Measurements from ENCODE around the gene SPTLC3. TPM values are rescaled to one million over a fixed set of nuclear protein-coding genes. Genes with fewer than 3 reads are reported as not detected.

The SPTLC3 gene
- total and polyA plus RNA-seq, 2 of the 13 experiments (the other 11 are each of a cell fraction or from before 2014, with no cell fraction given), result 20.5 to 95.6 TPM

DNA sequence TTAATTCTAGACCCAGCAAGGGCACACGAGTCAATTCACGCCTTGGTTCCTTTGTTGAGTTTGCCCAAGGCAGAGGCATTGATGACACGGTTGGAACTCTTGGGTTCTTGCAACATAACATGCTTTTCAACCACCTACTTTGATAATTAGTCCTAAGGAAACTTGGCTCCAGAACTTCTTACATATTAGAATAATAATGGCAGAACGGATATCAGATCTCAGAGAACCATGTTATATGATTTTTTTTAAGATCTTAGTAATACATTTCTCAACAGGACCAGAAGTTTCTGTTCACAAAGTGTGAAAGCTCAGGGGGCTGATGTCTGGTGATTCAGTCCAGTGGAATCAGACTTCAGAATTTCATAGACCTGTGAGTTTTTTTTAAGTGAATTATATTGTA lies 19.2 kb downstream of the SPTLC3 start:
- WGBS (ENCODE audit: low lambda C conversion rate), result 95% methylated on average over 4 of the region's 4 CpGs
- POLR2A ChIA-PET, result interaction anchor here (3.2 kb wide), 1 partner anchor 7 kb away, joined by 9 read pairs; no protein-coding TSS in a partner anchor
- no peak overlapping the region for H2AFZ ChIP-seq (ENCODE audit: low read length)
- H3K9me3 ChIP-seq (ENCODE audit: low read length), result no peaks in the 10 kb centered on the region
- in situ Hi-C loops (cut with HindIII; ENCODE audit: extremely low pct_ligation_motif_present, low pct_unique_long_range_greater_than_20kb), result no loop called here
- ATAC-seq (no peak), DNase-seq (ENCODE audit: low spot score) (no peak), FAIRE-seq (no peak)
- no peak overlapping the region for H3K4me2 ChIP-seq (ENCODE audit: low read depth, low read length)
- no peak overlapping the region for H3K9ac ChIP-seq (ENCODE audit: insufficient read depth, low read depth, low read length)
- H3K4me1 ChIP-seq (ENCODE audit: insufficient read depth, low read length), result peaks cover 11% of the 10 kb centered on the region
- H3K27me3 ChIP-seq (ENCODE audit: control insufficient read depth in 1 of 2, insufficient read depth in 2 of 2, low read length in 2 of 2), result no peaks in the 10 kb centered on the region
- no peak overlapping the region for H3K27ac ChIP-seq (ENCODE audit: extremely low read length, insufficient read depth, low read length)
- no peaks in the 10 kb centered on the region for H3K79me2 ChIP-seq (ENCODE audit: insufficient read depth, low read length)
- CTCF ChIA-PET (ENCODE audit: low intra/inter-chr PET ratio, low total read pairs), result no interaction called here
- H3K4me3 ChIP-seq (replicated peaks in 1 of 3; ENCODE audit: insufficient read depth in 1 of 3, low read depth in 2 of 3, low read length in 3 of 3), result no peak overlapping the region
- no TSS peak for BruUV-seq (replicated peaks)
- H4K20me1 ChIP-seq (ENCODE audit: insufficient read depth, low read length), result no peaks in the 10 kb centered on the region
- peaks cover 13 to 69% of the 10 kb centered on the region in 2 experiments for H3K36me3 ChIP-seq (replicated peaks in 1 of 2; ENCODE audit: control insufficient read depth in 1 of 2, insufficient read depth in 2 of 2, low read length in 2 of 2)
- TF ChIP-seq ZNF230 (CRISPR knock-in tag; IDR thresholded peaks at IDR 0.05), result no peak
- TF ChIP-seq PITX1 (CRISPR knock-in tag; IDR thresholded peaks at IDR 0.05), result no peak
- TF ChIP-seq, protein P1, sequence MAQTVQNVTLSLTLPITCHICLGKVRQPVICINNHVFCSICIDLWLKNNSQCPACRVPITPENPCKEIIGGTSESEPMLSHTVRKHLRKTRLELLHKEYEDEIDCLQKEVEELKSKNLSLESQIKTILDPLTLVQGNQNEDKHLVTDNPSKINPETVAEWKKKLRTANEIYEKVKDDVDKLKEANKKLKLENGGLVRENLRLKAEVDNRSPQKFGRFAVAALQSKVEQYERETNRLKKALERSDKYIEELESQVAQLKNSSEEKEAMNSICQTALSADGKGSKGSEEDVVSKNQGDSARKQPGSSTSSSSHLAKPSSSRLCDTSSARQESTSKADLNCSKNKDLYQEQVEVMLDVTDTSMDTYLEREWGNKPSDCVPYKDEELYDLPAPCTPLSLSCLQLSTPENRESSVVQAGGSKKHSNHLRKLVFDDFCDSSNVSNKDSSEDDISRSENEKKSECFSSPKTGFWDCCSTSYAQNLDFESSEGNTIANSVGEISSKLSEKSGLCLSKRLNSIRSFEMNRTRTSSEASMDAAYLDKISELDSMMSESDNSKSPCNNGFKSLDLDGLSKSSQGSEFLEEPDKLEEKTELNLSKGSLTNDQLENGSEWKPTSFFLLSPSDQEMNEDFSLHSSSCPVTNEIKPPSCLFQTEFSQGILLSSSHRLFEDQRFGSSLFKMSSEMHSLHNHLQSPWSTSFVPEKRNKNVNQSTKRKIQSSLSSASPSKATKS (CRISPR knock-in tag; IDR thresholded peaks at IDR 0.05), result no peak
- TF ChIP-seq ZNF850 (CRISPR knock-in tag; conservative IDR thresholded peaks at IDR 0.05), result no peak
- intact Hi-C loops (cut with micrococcal nuclease; ENCODE audit: unreplicated experiment), result no loop called here

DNA sequence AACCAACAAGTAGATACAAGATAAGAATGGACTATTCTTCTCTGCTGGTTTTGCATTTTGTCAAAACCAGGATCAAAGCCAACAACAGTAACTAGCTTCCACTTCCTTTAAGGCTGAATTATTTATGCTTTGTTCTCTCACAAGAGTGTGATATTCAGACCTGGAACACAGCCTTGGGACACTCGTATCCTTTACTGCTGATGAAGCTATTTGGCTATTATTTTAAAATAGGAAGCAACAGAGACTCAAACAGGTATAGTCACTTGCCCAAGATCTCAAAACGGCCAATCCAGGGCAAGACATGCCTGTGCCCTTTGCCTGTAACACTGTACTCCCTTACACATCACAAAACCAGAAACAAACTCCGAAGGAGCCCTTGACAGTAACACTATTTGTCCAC lies 19.9 kb downstream of the SPTLC3 start:
- Histone ChIP-seq H3K4me2 (ENCODE audit: low read depth, low read length) (no peak overlapping the region), H3K27ac (ENCODE audit: extremely low read length, insufficient read depth, low read length) (no peak overlapping the region), H2AFZ (ENCODE audit: low read length) (no peak overlapping the region), H3K27me3 (ENCODE audit: control insufficient read depth in 1 of 2, insufficient read depth in 2 of 2, low read length in 2 of 2) (no peaks in the 10 kb centered on the region), H3K4me1 (ENCODE audit: insufficient read depth, low read length) (peaks cover 11% of the 10 kb centered on the region), H4K20me1 (ENCODE audit: insufficient read depth, low read length) (no peaks in the 10 kb centered on the region), H3K9me3 (ENCODE audit: low read length) (no peaks in the 10 kb centered on the region), H3K4me3 (replicated peaks in 1 of 3; ENCODE audit: insufficient read depth in 1 of 3, low read depth in 2 of 3, low read length in 3 of 3) (no peak overlapping the region), H3K36me3 (replicated peaks in 1 of 2; ENCODE audit: control insufficient read depth in 1 of 2, insufficient read depth in 2 of 2, low read length in 2 of 2) (peaks cover 13 to 66% of the 10 kb centered on the region in 2 experiments), H3K79me2 (ENCODE audit: insufficient read depth, low read length) (no peaks in the 10 kb centered on the region), H3K9ac (ENCODE audit: insufficient read depth, low read depth, low read length) (no peak overlapping the region)
- POLR2A ChIA-PET, result interaction anchor here (1.8 to 3.2 kb wide), 5 partner anchors 8 to 61 kb away, joined by 5 to 9 read pairs (median 9); no protein-coding TSS in a partner anchor
- CTCF ChIA-PET (ENCODE audit: low intra/inter-chr PET ratio, low total read pairs), result no interaction called here
- ATAC-seq (no peak), DNase-seq (ENCODE audit: low spot score) (no peak), FAIRE-seq (no peak)
- WGBS (ENCODE audit: low lambda C conversion rate), result 100% methylated on average over 3 of the region's 3 CpGs
- BruUV-seq (replicated peaks), result no TSS peak
- in situ Hi-C loops (cut with HindIII; ENCODE audit: extremely low pct_ligation_motif_present, low pct_unique_long_range_greater_than_20kb), result no loop called here
- no peak for TF ChIP-seq NKX3-1 (CRISPR knock-in tag; IDR thresholded peaks at IDR 0.05)
- TF ChIP-seq, protein P2, sequence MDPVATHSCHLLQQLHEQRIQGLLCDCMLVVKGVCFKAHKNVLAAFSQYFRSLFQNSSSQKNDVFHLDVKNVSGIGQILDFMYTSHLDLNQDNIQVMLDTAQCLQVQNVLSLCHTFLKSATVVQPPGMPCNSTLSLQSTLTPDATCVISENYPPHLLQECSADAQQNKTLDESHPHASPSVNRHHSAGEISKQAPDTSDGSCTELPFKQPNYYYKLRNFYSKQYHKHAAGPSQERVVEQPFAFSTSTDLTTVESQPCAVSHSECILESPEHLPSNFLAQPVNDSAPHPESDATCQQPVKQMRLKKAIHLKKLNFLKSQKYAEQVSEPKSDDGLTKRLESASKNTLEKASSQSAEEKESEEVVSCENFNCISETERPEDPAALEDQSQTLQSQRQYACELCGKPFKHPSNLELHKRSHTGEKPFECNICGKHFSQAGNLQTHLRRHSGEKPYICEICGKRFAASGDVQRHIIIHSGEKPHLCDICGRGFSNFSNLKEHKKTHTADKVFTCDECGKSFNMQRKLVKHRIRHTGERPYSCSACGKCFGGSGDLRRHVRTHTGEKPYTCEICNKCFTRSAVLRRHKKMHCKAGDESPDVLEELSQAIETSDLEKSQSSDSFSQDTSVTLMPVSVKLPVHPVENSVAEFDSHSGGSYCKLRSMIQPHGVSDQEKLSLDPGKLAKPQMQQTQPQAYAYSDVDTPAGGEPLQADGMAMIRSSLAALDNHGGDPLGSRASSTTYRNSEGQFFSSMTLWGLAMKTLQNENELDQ (CRISPR knock-in tag; IDR thresholded peaks at IDR 0.05; ENCODE audit: borderline replicate concordance), result no peak
- TF ChIP-seq ZNF569 (CRISPR knock-in tag; IDR thresholded peaks at IDR 0.05; ENCODE audit: borderline replicate concordance), result no peak
- no peak for TF ChIP-seq XRCC5 (optimal IDR thresholded peaks at IDR 0.05; ENCODE audit: low read length)
- peak; percentile 55 to 57; a peak in 3 of 4 replicates for TF ChIP-seq MAFK (conservative IDR thresholded peaks at IDR 0.05 in 1 of 2, IDR thresholded peaks at IDR 0.05 in 1 of 2; ENCODE audit: low read length in 2 of 2)
- TF ChIP-seq MAFF (IDR thresholded peaks at IDR 0.05; ENCODE audit: low read depth, low read length), result peak; percentile 37
- intact Hi-C loops (cut with micrococcal nuclease; ENCODE audit: unreplicated experiment), result no loop called here
